Mucosa of descending colon (tissue), 3 donors: Measurements from ENCODE around the gene PET100. TPM values are rescaled to one million over a fixed set of nuclear protein-coding genes. Genes with fewer than 3 reads are reported as not detected.

ENCODE experiments used
- ATAC-seq: fragments of 200-7000 bp; cut with Tn5 transposase; one replicate; pipeline ENCODE4 v1.9.1; 2020; ENCODE audit warnings: mild to moderate bottlenecking, moderate library complexity
- DNase-seq, 3 donors: peaks; one replicate each; pipeline ENCODE4 v3.0.0-alpha.2; 2020
- H3K36me3 ChIP-seq: fragments of 200-600 bp; one replicate; pipeline ENCODE4 v1.8.0; 2021; ENCODE audit warnings: low read depth, mild to moderate bottlenecking
- H3K4me1 ChIP-seq: fragments of 200-600 bp; one replicate; pipeline ENCODE4 v1.8.0; 2021; ENCODE audit warnings: low read depth, mild to moderate bottlenecking
- H3K4me3 ChIP-seq: fragments of 200-600 bp; one replicate; pipeline ENCODE4 v1.8.0; 2021; ENCODE audit warnings: mild to moderate bottlenecking
- H3K9me3 ChIP-seq: fragments of 200-600 bp; one replicate; pipeline ENCODE4 v1.8.0; 2021; ENCODE audit warnings: mild to moderate bottlenecking
- CTCF ChIP-seq: fragments of 200-600 bp; IDR thresholded peaks from one replicate; pipeline ENCODE4 v1.8.0; 2022; ENCODE audit warnings: antibody characterized with exemption, mild to moderate bottlenecking
- intact Hi-C, 2 donors: fragments of 100-400 bp; cut with DNase I in 1 of 2; cut with micrococcal nuclease in 1 of 2; formaldehyde crosslinking; loops; one replicate each; pipeline versions ENCODE4 v1.11.0 to v1.11.1; 2022; cut with DNase I, micrococcal nuclease
- total RNA-seq, 3 donors: library from RNA; stranded (reverse); fragmentation: NEBNext Ultra II Directional in 2 of 3; extraction: Animal tissue kit (Norgen Biotek cat#: 25700) in 2 of 3; gene quantifications; one replicate each; pipeline versions ENCODE4 v1.2.1 to v1.2.4, GENCODE V29; 2021 to 2023
- donor health status: DM: no; HTN: no; CAD: no; lungs with moderate emphysema.
- donor health status: DM: no; HTN: no; CAD: no.
- donor health status: DM: no; HTN: yes; CAD: no.

PET100 gene
- total RNA-seq, 3 donors from 2014 or later: 91.1 to 153 (median 110) TPM

GRCh38 chr19:7614859-7615741 is 14.5 kb upstream of the PET100 start:
- no peak for TF ChIP-seq CTCF
- no peaks in the 10 kb centered on the region for H3K9me3 ChIP-seq
- H3K36me3 ChIP-seq: peaks cover 3% of the 10 kb centered on the region
- H3K4me1 ChIP-seq: peaks cover 22% of the 10 kb centered on the region
- no peak overlapping the region for H3K4me3 ChIP-seq
- intact Hi-C loops: no loop called here
- ATAC-seq (no peak), DNase-seq (peak in 1 of 3 donors; percentile 50)

- no peaks in the 10 kb centered on the region for H3K36me3 ChIP-seq
- H3K9me3 ChIP-seq: no peaks in the 10 kb centered on the region
- no peak for TF ChIP-seq CTCF
- ATAC-seq (no peak), DNase-seq (peak in 1 of 3 donors; percentile 43)
- intact Hi-C loops: no loop called here
- peaks cover 26% of the 10 kb centered on the region for H3K4me1 ChIP-seq
- H3K4me3 ChIP-seq: no peak overlapping the region
Observed at GRCh38 chr19:7617172-7617571, 12.4 kb upstream of the PET100 start.

GRCh38 chr19:7617735-7618134 is 11.9 kb upstream of the PET100 start:
- ATAC-seq: no peak
- no peaks in the 10 kb centered on the region for H3K9me3 ChIP-seq
- H3K4me1 ChIP-seq: peaks cover 26% of the 10 kb centered on the region
- no peak for TF ChIP-seq CTCF
- H3K4me3 ChIP-seq: no peak overlapping the region
- H3K36me3 ChIP-seq: peaks cover 3% of the 10 kb centered on the region
- peak in 1 of 3 donors; percentile 51 for DNase-seq
- intact Hi-C loops: no loop called here

GRCh38 chr19:7618348-7618747 is 11.2 kb upstream of the PET100 start:
- intact Hi-C loops: no loop called here
- TF ChIP-seq CTCF: no peak
- Histone ChIP-seq H3K4me3 (no peak overlapping the region), H3K36me3 (peaks cover 4% of the 10 kb centered on the region), H3K4me1 (peaks cover 26% of the 10 kb centered on the region), H3K9me3 (no peaks in the 10 kb centered on the region)
- ATAC-seq: peak; percentile 2
- DNase-seq: peak in 2 of 3 donors; percentile 38 to 44

GRCh38 chr19:7618771-7619510 is 10.7 kb upstream of the PET100 start:
- Histone ChIP-seq H3K4me1 (peaks cover 26% of the 10 kb centered on the region), H3K4me3 (no peak overlapping the region), H3K36me3 (peaks cover 4% of the 10 kb centered on the region), H3K9me3 (no peaks in the 10 kb centered on the region)
- no peak for TF ChIP-seq CTCF
- intact Hi-C loops: no loop called here
- DNase-seq: peak; percentile 76 to 85 (median 82)
- peak; percentile 89 for ATAC-seq
